GM12892 (cell line): Measurements from ENCODE around the gene TAGLN2.

Experiments used
- POLR2A ChIP-seq: IDR thresholded peaks from 2 replicates; pipeline ENCODE4 v1.6.1; 2011; ENCODE audit warnings: low read depth, low read length, control low read depth
- POLR2AphosphoS5 ChIP-seq: IDR thresholded peaks from 2 replicates; pipeline ENCODE4 v1.6.1; 2011; ENCODE audit warnings: low read depth, low read length, control low read depth
- TAF1 ChIP-seq: IDR thresholded peaks from 2 replicates; pipeline ENCODE4 v1.6.1; 2011; ENCODE audit warnings: low read depth, mild to moderate bottlenecking, control low read depth, low read length, borderline replicate concordance

GRCh38 chr1:159927849-159928431, 2.6 kb upstream of the TAGLN2 start:
- TF ChIP-seq POLR2AphosphoS5: no peak
- TF ChIP-seq POLR2A: no peak
- TF ChIP-seq TAF1: no peak
